GM23248 (cell line): ENCODE measurements around the gene MZB1. TPM values are rescaled to one million over a fixed set of nuclear protein-coding genes. Genes with fewer than 3 reads are reported as not detected.

Experiments used
- DNase-seq: peaks from one replicate; pipeline ENCODE4 v3.0.0-alpha.2; 2015
- H2AFZ ChIP-seq: fragments of 200-600 bp; sonication (generic); 2 replicates; pipeline ENCODE4 v1.6.1; 2016; ENCODE audit warnings: antibody characterized with exemption
- H3F3A ChIP-seq: fragments of 200-600 bp; sonication (generic); 2 replicates; pipeline ENCODE4 v1.6.1; 2016; ENCODE audit warnings: mild to moderate bottlenecking, antibody characterized with exemption, mixed run types; ENCODE audit not compliant: insufficient read depth
- H3K27ac ChIP-seq: fragments of 200-600 bp; sonication (generic); 2 replicates; pipeline ENCODE4 v1.5.1; 2016; ENCODE audit warnings: mild to moderate bottlenecking
- H3K27me3 ChIP-seq: fragments of 200-600 bp; sonication (generic); replicated peaks from 2 replicates; pipeline ENCODE4 v1.6.1; 2016; ENCODE audit warnings: mild to moderate bottlenecking; ENCODE audit not compliant: insufficient read depth
- H3K36me3 ChIP-seq: fragments of 200-600 bp; sonication (generic); 2 replicates; pipeline ENCODE4 v1.6.1; 2016; ENCODE audit warnings: low read depth, mild to moderate bottlenecking
- H3K4me1 ChIP-seq: fragments of 200-600 bp; sonication (generic); 2 replicates; pipeline ENCODE4 v1.6.1; 2016; ENCODE audit warnings: mild to moderate bottlenecking; ENCODE audit not compliant: insufficient read depth
- H3K4me2 ChIP-seq: fragments of 200-600 bp; sonication (generic); one replicate; pipeline ENCODE4 v1.6.1; 2016; ENCODE audit warnings: mild to moderate bottlenecking; ENCODE audit not compliant: unreplicated experiment
- H3K4me3 ChIP-seq: fragments of 200-600 bp; sonication (generic); 2 replicates; pipeline ENCODE4 v1.5.1; 2016; ENCODE audit warnings: mild to moderate bottlenecking
- H3K79me2 ChIP-seq: fragments of 200-600 bp; sonication (generic); 2 replicates; pipeline ENCODE4 v1.6.1; 2016; ENCODE audit warnings: mild to moderate bottlenecking; ENCODE audit not compliant: insufficient read depth
- H3K9ac ChIP-seq: fragments of 200-600 bp; sonication (generic); 2 replicates; pipeline ENCODE4 v1.6.1; 2016; ENCODE audit warnings: mild to moderate bottlenecking
- H3K9me2 ChIP-seq: fragments of 200-600 bp; sonication (generic); 2 replicates; pipeline ENCODE4 v1.6.1; 2016; ENCODE audit warnings: mixed run types, mild to moderate bottlenecking, moderate library complexity; ENCODE audit not compliant: insufficient read depth
- H3K9me3 ChIP-seq: fragments of 200-600 bp; sonication (generic); one replicate; pipeline ENCODE4 v1.6.1; 2017; ENCODE audit warnings: low read depth
- H4K20me1 ChIP-seq: fragments of 200-600 bp; sonication (generic); 2 replicates; pipeline ENCODE4 v1.6.0; 2016; ENCODE audit not compliant: insufficient read depth
- EZH2 ChIP-seq: fragments of 200-600 bp; sonication (generic); IDR thresholded peaks from 2 replicates; pipeline ENCODE4 v1.6.1; 2018; ENCODE audit warnings: antibody characterized with exemption, mild to moderate bottlenecking; ENCODE audit not compliant: insufficient read depth, poor library complexity, severe bottlenecking
- EZH2phosphoT487 ChIP-seq: fragments of 200-600 bp; sonication (generic); IDR thresholded peaks from 2 replicates; pipeline ENCODE4 v1.6.1; 2018; ENCODE audit warnings: antibody characterized with exemption, moderate library complexity, mild to moderate bottlenecking, low read depth; ENCODE audit not compliant: insufficient read depth
- WGBS, 2 experiments: methylation state at CpG; one replicate each; pipeline ENCODE4 v1.1.6; 2015 to 2017; ENCODE audit warnings: low lambda C conversion rate in 2 of 2, low coverage in 1 of 2; ENCODE audit errors: missing lambda C conversion rate in 2 of 2; 5-methylcytosine and 5-hydroxymethylcytosine counted together
- in situ Hi-C: fragments of 300-500 bp; cut with MboI; formaldehyde crosslinking; loops from 2 replicates; pipeline ENCODE4 v1.15.0; 2020
- polyA plus RNA-seq: library from polyadenylated mRNA; unstranded; fragments of >200 nt; fragmentation: Nextera tagmentation; extraction: Ambion mirVana; gene quantifications from 2 replicates; pipeline ENCODE4 v1.2.1, GENCODE V29; 2016
- total RNA-seq: library from RNA; depleted of rRNA; stranded (reverse); fragments of >200 nt; shearing (Covaris generic); gene quantifications from 2 replicates; pipeline ENCODE4 v1.2.3, GENCODE V29; 2014

The MZB1 gene
- total and polyA plus RNA-seq, 2 experiments from 2014 or later, result not detected

- 6 to 8% methylated on average over 51 to 73 of the region's 77 CpGs for WGBS, 2 experiments
- peak overlapping the region; percentile 49 for H3K4me2 ChIP-seq
- TF ChIP-seq EZH2, result no peak
- no peak for TF ChIP-seq EZH2phosphoT487
- in situ Hi-C loops, result no loop called here
- H3K36me3 ChIP-seq, result no peaks in the 10 kb centered on the region
- no peaks in the 10 kb centered on the region for H3F3A ChIP-seq
- H3K4me1 ChIP-seq, result 0 out of 2 replicates have a peak, but pooled peaks cover 4% of the 10 kb centered on the region
- H3K79me2 ChIP-seq, result no peaks in the 10 kb centered on the region
- H3K4me3 ChIP-seq, result peak overlapping the region; percentile 65
- H2AFZ ChIP-seq, result peak overlapping the region; percentile 74
- no peaks in the 10 kb centered on the region for H3K9me2 ChIP-seq
- H3K9me3 ChIP-seq, result no peaks in the 10 kb centered on the region
- peak overlapping the region; percentile 37 for H3K9ac ChIP-seq
- H3K27me3 ChIP-seq, result peaks cover 9% of the 10 kb centered on the region
- DNase-seq, result peak; percentile 77
- no peaks in the 10 kb centered on the region for H4K20me1 ChIP-seq
- H3K27ac ChIP-seq, result no peak overlapping the region
These were observed 3.2 kb upstream of the MZB1 start for GRCh38 chr5:139392678-139393496.

- H2AFZ ChIP-seq, result peak overlapping the region; percentile 74; the same call in 1 of the 2 replicates
- no peaks in the 10 kb centered on the region for H3F3A ChIP-seq
- H3K4me1 ChIP-seq, result 0 out of 2 replicates have a peak, but pooled peaks cover 4% of the 10 kb centered on the region
- H3K36me3 ChIP-seq, result no peaks in the 10 kb centered on the region
- H3K4me3 ChIP-seq, result peak overlapping the region; percentile 4; the same call in 1 of the 2 replicates
- H3K27ac ChIP-seq, result no peak overlapping the region
- H3K4me2 ChIP-seq, result no peak overlapping the region
- no peak for TF ChIP-seq EZH2
- no peak for TF ChIP-seq EZH2phosphoT487
- in situ Hi-C loops, result no loop called here
- 38 to 40% methylated on average over 14 to 15 of the region's 36 CpGs for WGBS, 2 experiments
- H3K79me2 ChIP-seq, result no peaks in the 10 kb centered on the region
- no peaks in the 10 kb centered on the region for H3K9me2 ChIP-seq
- no peaks in the 10 kb centered on the region for H4K20me1 ChIP-seq
- DNase-seq, result no peak
- H3K9me3 ChIP-seq, result no peaks in the 10 kb centered on the region
- H3K9ac ChIP-seq, result 0 out of 2 replicates have a peak overlapping the region, but pooled peaks have one; percentile 24
- H3K27me3 ChIP-seq, result peaks cover 9% of the 10 kb centered on the region
These were observed 2.6 kb upstream of the MZB1 start for GRCh38 chr5:139392324-139392677.

GRCh38 chr5:139391570-139392323 is 2.0 kb upstream of the MZB1 start:
- H3K9ac ChIP-seq, result peak overlapping the region; percentile 24
- H4K20me1 ChIP-seq, result no peaks in the 10 kb centered on the region
- H3K79me2 ChIP-seq, result no peaks in the 10 kb centered on the region
- TF ChIP-seq EZH2 (no peak), EZH2phosphoT487 (no peak)
- peak overlapping the region; percentile 4; the same call in 1 of the 2 replicates for H3K4me3 ChIP-seq
- H3K4me1 ChIP-seq, result 0 out of 2 replicates have a peak, but pooled peaks cover 4% of the 10 kb centered on the region
- H3K36me3 ChIP-seq, result no peaks in the 10 kb centered on the region
- DNase-seq, result peak; percentile 60
- H3K4me2 ChIP-seq, result peak overlapping the region; percentile 35
- WGBS, 2 experiments, result 62% methylated on average over 28 to 33 of the region's 33 CpGs
- H3K27me3 ChIP-seq, result peaks cover 9% of the 10 kb centered on the region
- no peaks in the 10 kb centered on the region for H3K9me2 ChIP-seq
- H3K9me3 ChIP-seq, result no peaks in the 10 kb centered on the region
- in situ Hi-C loops, result no loop called here
- H2AFZ ChIP-seq, result peak overlapping the region; percentile 61
- peak overlapping the region; percentile 35 for H3K27ac ChIP-seq
- no peaks in the 10 kb centered on the region for H3F3A ChIP-seq

- H3K9ac ChIP-seq, result 0 out of 2 replicates have a peak overlapping the region, but pooled peaks have one; percentile 24
- no peak overlapping the region for H3K4me3 ChIP-seq
- H3K79me2 ChIP-seq, result no peaks in the 10 kb centered on the region
- H3K27me3 ChIP-seq, result peaks cover 9% of the 10 kb centered on the region
- H3K9me3 ChIP-seq, result no peaks in the 10 kb centered on the region
- TF ChIP-seq EZH2phosphoT487 (no peak), EZH2 (no peak)
- in situ Hi-C loops, result no loop called here
- H4K20me1 ChIP-seq, result no peaks in the 10 kb centered on the region
- H3K36me3 ChIP-seq, result no peaks in the 10 kb centered on the region
- WGBS, 2 experiments, result 81 to 87% methylated on average over 9 to 10 of the region's 10 CpGs
- H3K27ac ChIP-seq, result peak overlapping the region; percentile 35
- no peaks in the 10 kb centered on the region for H3K9me2 ChIP-seq
- 0 out of 2 replicates have a peak, but pooled peaks cover 5% of the 10 kb centered on the region for H3F3A ChIP-seq
- peak overlapping the region; percentile 35 for H3K4me2 ChIP-seq
- DNase-seq, result no peak
- H3K4me1 ChIP-seq, result peaks cover 5% of the 10 kb centered on the region; the same call in 1 of the 2 replicates
- H2AFZ ChIP-seq, result peak overlapping the region; percentile 61
These were observed 1.2 kb upstream of the MZB1 start for GRCh38 chr5:139390639-139391569.
